ENCODE data around the gene BEST3. TPM values are rescaled to one million over a fixed set of nuclear protein-coding genes. Genes with fewer than 3 reads are reported as not detected.

Gene BEST3
- total RNA-seq, 1 donor from 2014 or later, result not detected

GRCh38 chr12:69649529-69649928, 49.6 kb downstream of the BEST3 start:
- H3K4me3 Mint-ChIP-seq, result no peak overlapping the region
- peaks cover 15% of the 10 kb centered on the region for H3K27me3 Mint-ChIP-seq
- no peaks in the 10 kb centered on the region for H3K9me3 Mint-ChIP-seq
- H3K36me3 Mint-ChIP-seq (ENCODE audit: low read depth), result no peaks in the 10 kb centered on the region
- TF ChIP-seq, protein P1, sequence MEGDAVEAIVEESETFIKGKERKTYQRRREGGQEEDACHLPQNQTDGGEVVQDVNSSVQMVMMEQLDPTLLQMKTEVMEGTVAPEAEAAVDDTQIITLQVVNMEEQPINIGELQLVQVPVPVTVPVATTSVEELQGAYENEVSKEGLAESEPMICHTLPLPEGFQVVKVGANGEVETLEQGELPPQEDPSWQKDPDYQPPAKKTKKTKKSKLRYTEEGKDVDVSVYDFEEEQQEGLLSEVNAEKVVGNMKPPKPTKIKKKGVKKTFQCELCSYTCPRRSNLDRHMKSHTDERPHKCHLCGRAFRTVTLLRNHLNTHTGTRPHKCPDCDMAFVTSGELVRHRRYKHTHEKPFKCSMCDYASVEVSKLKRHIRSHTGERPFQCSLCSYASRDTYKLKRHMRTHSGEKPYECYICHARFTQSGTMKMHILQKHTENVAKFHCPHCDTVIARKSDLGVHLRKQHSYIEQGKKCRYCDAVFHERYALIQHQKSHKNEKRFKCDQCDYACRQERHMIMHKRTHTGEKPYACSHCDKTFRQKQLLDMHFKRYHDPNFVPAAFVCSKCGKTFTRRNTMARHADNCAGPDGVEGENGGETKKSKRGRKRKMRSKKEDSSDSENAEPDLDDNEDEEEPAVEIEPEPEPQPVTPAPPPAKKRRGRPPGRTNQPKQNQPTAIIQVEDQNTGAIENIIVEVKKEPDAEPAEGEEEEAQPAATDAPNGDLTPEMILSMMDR (IDR thresholded peaks at IDR 0.05), result no peak
- H3K27ac Mint-ChIP-seq, result no peak overlapping the region
- CTCF ChIA-PET, result no interaction called here
- intact Hi-C loops (cut with micrococcal nuclease), result no loop called here
- no peaks in the 10 kb centered on the region for H3K4me1 Mint-ChIP-seq
- ATAC-seq (ENCODE audit: low read depth) (no peak), DNase-seq (no peak)
- POLR2A ChIA-PET, result no interaction called here

DNA sequence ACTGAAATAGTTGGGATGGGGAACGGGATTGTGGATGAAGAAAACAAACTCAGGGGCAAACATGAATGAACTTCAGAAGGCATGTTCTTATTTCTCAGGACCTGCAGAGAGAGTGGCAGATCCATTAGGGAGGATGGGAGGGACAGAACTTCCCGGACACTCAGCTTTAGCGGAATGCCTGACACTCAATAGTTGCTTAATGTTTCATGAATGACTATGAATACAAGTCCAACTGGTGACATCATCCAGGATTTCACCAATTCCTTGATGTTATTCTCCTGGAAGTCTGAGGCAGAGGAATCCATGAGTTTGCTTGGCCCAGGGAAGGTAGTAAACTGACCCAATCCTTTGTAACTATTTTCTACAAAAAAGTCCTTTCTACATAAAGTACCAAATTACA, 50.6 kb downstream of the BEST3 start:
- H3K4me3 Mint-ChIP-seq, result no peak overlapping the region
- CTCF ChIA-PET, result no interaction called here

DNA sequence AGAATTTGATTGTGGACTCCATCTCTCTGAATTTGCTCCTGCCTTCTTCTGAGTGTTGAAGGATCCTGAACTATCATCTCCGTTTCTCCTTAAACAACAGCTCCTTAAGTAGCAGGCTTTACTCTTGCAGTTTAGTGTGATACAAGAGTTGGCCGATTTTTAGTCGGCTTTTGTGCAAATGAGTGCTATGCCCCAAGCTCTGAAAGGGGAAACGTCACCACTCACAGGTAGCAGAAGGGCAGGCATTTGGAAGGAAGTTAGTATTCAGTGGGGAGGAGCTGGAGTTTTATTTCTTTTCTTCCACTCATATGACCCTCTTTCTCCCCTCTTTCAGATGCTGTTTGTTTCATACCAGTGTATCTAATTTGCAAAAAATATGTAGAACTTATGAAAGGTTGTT, 51.9 kb downstream of the BEST3 start:
- no peak overlapping the region for H3K27ac Mint-ChIP-seq
- ChIA-PET POLR2A (no interaction called here), CTCF (no interaction called here)
- no peaks in the 10 kb centered on the region for H3K36me3 Mint-ChIP-seq (ENCODE audit: low read depth)
- ATAC-seq (ENCODE audit: low read depth) (no peak), DNase-seq (no peak)
- intact Hi-C loops (cut with micrococcal nuclease), result no loop called here
- H3K27me3 Mint-ChIP-seq, result peaks cover 15% of the 10 kb centered on the region
- no peaks in the 10 kb centered on the region for H3K4me1 Mint-ChIP-seq
- H3K9me3 Mint-ChIP-seq, result no peaks in the 10 kb centered on the region
- H3K4me3 Mint-ChIP-seq, result no peak overlapping the region
- TF ChIP-seq, protein P1 (IDR thresholded peaks at IDR 0.05), result no peak

More for the DNA sequence above, 50.6 kb downstream of the BEST3 start:
- Mint-ChIP-seq H3K27me3 (peaks cover 15% of the 10 kb centered on the region), H3K27ac (no peak overlapping the region), H3K9me3 (no peaks in the 10 kb centered on the region), H3K4me1 (no peaks in the 10 kb centered on the region), H3K36me3 (ENCODE audit: low read depth) (no peaks in the 10 kb centered on the region)
- POLR2A ChIA-PET, result no interaction called here
- TF ChIP-seq, protein P1 (IDR thresholded peaks at IDR 0.05), result no peak
- ATAC-seq (ENCODE audit: low read depth) (no peak), DNase-seq (no peak)
- intact Hi-C loops (cut with micrococcal nuclease), result no loop called here

DNA sequence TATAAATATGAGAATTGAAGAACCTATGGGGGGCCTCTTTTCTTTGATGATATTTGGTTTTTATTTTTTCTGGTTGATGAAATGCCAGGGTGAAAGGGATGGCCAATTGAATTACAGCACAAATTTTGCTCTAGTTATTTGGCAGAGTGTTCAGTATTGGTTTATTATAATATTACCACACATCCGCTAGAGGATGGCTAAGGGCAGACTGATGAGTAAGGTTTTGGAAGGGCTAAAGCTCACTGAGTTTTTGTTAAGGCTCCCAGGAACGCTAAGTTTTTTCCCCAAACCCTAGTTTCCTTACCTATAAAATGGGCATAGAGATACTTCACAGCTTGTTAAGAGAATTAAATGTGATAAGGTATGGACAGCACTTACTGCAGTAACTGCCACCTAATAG, 54.1 kb downstream of the BEST3 start:
- no peaks in the 10 kb centered on the region for H3K4me1 Mint-ChIP-seq
- CTCF ChIA-PET, result no interaction called here
- H3K27ac Mint-ChIP-seq, result no peak overlapping the region
- H3K9me3 Mint-ChIP-seq, result no peaks in the 10 kb centered on the region
- H3K4me3 Mint-ChIP-seq, result no peak overlapping the region
- intact Hi-C loops (cut with micrococcal nuclease), result no loop called here
- DNase-seq (no peak), ATAC-seq (ENCODE audit: low read depth) (no peak)
- POLR2A ChIA-PET, result no interaction called here
- H3K27me3 Mint-ChIP-seq, result peaks cover 13% of the 10 kb centered on the region
- H3K36me3 Mint-ChIP-seq (ENCODE audit: low read depth), result no peaks in the 10 kb centered on the region
- TF ChIP-seq, protein P1 (IDR thresholded peaks at IDR 0.05), result no peak

GRCh38 chr12:69644511-69644910, 54.6 kb downstream of the BEST3 start:
- no peak for DNase-seq
- no peaks in the 10 kb centered on the region for H3K4me1 Mint-ChIP-seq
- H3K9me3 Mint-ChIP-seq, result no peaks in the 10 kb centered on the region
- TF ChIP-seq, protein P1 (IDR thresholded peaks at IDR 0.05), result no peak
- H3K27ac Mint-ChIP-seq, result no peak overlapping the region
- intact Hi-C loops (cut with micrococcal nuclease), result no loop called here
- ATAC-seq (ENCODE audit: low read depth), result no peak
- no peak overlapping the region for H3K4me3 Mint-ChIP-seq
- no peaks in the 10 kb centered on the region for H3K36me3 Mint-ChIP-seq (ENCODE audit: low read depth)
- CTCF ChIA-PET, result no interaction called here
- POLR2A ChIA-PET, result no interaction called here
- peaks cover 11% of the 10 kb centered on the region for H3K27me3 Mint-ChIP-seq
